GM18873 (cell line): ENCODE data around the gene RDX.
"Not testable (repeated sequence)": the region's sequence is repeated elsewhere in the genome, so short reads cannot be mapped to it uniquely, and the experiment has no call there.

Source experiments
- ATAC-seq: cut with Tn5 transposase; IDR thresholded peaks from one replicate; pipeline ENCODE4 v1.9.1; 2021; ENCODE audit warnings: mild to moderate bottlenecking, moderate library complexity, moderate number of reproducible peaks; ENCODE audit not compliant: unreplicated experiment, low FRiP score

The RDX gene

GRCh38 chr11:110208678-110209312 lies 87.6 kb downstream of the RDX start:
- ATAC-seq = not testable (repeated sequence)

- ATAC-seq = no peak
These were observed 89.3 kb downstream of the RDX start for GRCh38 chr11:110207123-110207522.

GRCh38 chr11:110200836-110201235 lies 95.6 kb downstream of the RDX start:
- no peak for ATAC-seq

- no peak for ATAC-seq
These were observed 96.2 kb downstream of the RDX start for GRCh38 chr11:110200241-110200640.

- no peak for ATAC-seq
These were observed 97.0 kb downstream of the RDX start for GRCh38 chr11:110199184-110199981.

GRCh38 chr11:110198031-110198729 lies 98.2 kb downstream of the RDX start:
- no peak for ATAC-seq

GRCh38 chr11:110196884-110197420 lies 99.5 kb downstream of the RDX start:
- ATAC-seq = no peak

GRCh38 chr11:110196241-110196754 lies 100.1 kb downstream of the RDX start:
- no peak for ATAC-seq

- ATAC-seq = not testable (repeated sequence)
These were observed 102.1 kb downstream of the RDX start for GRCh38 chr11:110194211-110194766.

- ATAC-seq = not testable (repeated sequence)
These were observed 103.7 kb downstream of the RDX start for GRCh38 chr11:110192604-110193282.

- ATAC-seq = no peak
These were observed 105.5 kb downstream of the RDX start for GRCh38 chr11:110190885-110191284.

GRCh38 chr11:110187731-110188130 lies 108.7 kb downstream of the RDX start:
- ATAC-seq = no peak

GRCh38 chr11:110186867-110187266 lies 109.5 kb downstream of the RDX start:
- ATAC-seq = no peak

GRCh38 chr11:110186456-110186855 lies 110.0 kb downstream of the RDX start:
- ATAC-seq = no peak

GRCh38 chr11:110185599-110185998 lies 110.8 kb downstream of the RDX start:
- ATAC-seq = no peak

- no peak for ATAC-seq
These were observed 111.3 kb downstream of the RDX start for GRCh38 chr11:110185121-110185591.

GRCh38 chr11:110184456-110184855 lies 112.0 kb downstream of the RDX start:
- no peak for ATAC-seq

GRCh38 chr11:110182886-110183285 lies 113.5 kb downstream of the RDX start:
- ATAC-seq = no peak

- ATAC-seq = no peak
These were observed 117.3 kb downstream of the RDX start for GRCh38 chr11:110179064-110179463.

GRCh38 chr11:110177086-110177456 lies 119.3 kb downstream of the RDX start:
- ATAC-seq = no peak
